B cell (primary cell): Measurements from ENCODE around the gene LRRC4B. TPM values are rescaled to one million over a fixed set of nuclear protein-coding genes. Genes with fewer than 3 reads are reported as not detected.

Experiments used
- ATAC-seq: fragments of 200-7000 bp; cut with Tn5 transposase; one replicate; pipeline ENCODE4 v1.10.0; 2021; ENCODE audit warnings: low read depth, mild to moderate bottlenecking, moderate number of reproducible peaks, moderate library complexity
- CTCF ChIA-PET: fragments of 350-600 bp; sonication (Branson Sonifier 250); formaldehyde crosslinking; loops from one replicate; lab custom pipeline; 2021; ENCODE audit warnings: antibody characterized with exemption, inconsistent platforms; lab: Charles Lee
- POLR2A ChIA-PET: fragments of 350-600 bp; sonication (Branson Sonifier 250); formaldehyde crosslinking; loops from one replicate; lab custom pipeline; 2021; ENCODE audit warnings: antibody characterized with exemption; lab: Charles Lee
- DNase-seq: peaks from one replicate; pipeline ENCODE4 v3.0.0; 2013
- H2AFZ ChIP-seq: 2 replicates; pipeline ENCODE4 v1.6.1; 2012; ENCODE audit warnings: mild to moderate bottlenecking, low read depth, low read length; ENCODE audit not compliant: insufficient read depth, poor library complexity, severe bottlenecking
- H3K27ac ChIP-seq, 2 donors: 1 replicate in 1 of 2; 2 replicates in 1 of 2; pipeline ENCODE4 v1.5.1; 2012 to 2013; ENCODE audit warnings: low read length in 2 of 2, mild to moderate bottlenecking in 2 of 2, moderate library complexity in 1 of 2
- H3K27me3 ChIP-seq, 4 experiments: fragments of 200-600 bp in 1 of 4; sonication (generic) in 1 of 4; replicated peaks in 1 of 4; 1 replicate in 2 of 4; 2 replicates in 2 of 4; pipeline versions ENCODE4 v1.6.1 to v1.7.0; 2013 to 2016; ENCODE audit warnings: low read length in 3 of 4, mild to moderate bottlenecking in 2 of 4, mixed read lengths in 1 of 4, moderate library complexity in 1 of 4; ENCODE audit not compliant: insufficient read depth in 4 of 4, control insufficient read depth in 3 of 4; ENCODE audit errors: control extremely low read depth in 1 of 4
- H3K36me3 ChIP-seq, 2 experiments: replicated peaks in 1 of 2; 1 replicate in 1 of 2; 2 replicates in 1 of 2; pipeline versions ENCODE4 v1.6.1 to v1.7.1; 2013; ENCODE audit warnings: low read length in 1 of 2; ENCODE audit not compliant: insufficient read depth in 2 of 2, control insufficient read depth in 1 of 2; ENCODE audit errors: control extremely low read depth in 1 of 2, extremely low read depth in 1 of 2
- H3K4me1 ChIP-seq, 2 donors: fragments of 200-600 bp in 1 of 2; sonication (generic) in 1 of 2; 1 replicate in 1 of 2; 2 replicates in 1 of 2; pipeline versions ENCODE4 v1.5.1 to v1.6.1; 2013 to 2017; ENCODE audit warnings: low read length in 2 of 2; ENCODE audit not compliant: control insufficient read depth in 2 of 2, insufficient read depth in 2 of 2
- H3K4me2 ChIP-seq: replicated peaks from 2 replicates; pipeline ENCODE3; 2012; ENCODE audit warnings: mild to moderate bottlenecking, low read depth, low read length; ENCODE audit not compliant: poor library complexity, severe bottlenecking
- H3K4me3 ChIP-seq, 5 experiments: fragments of 200-600 bp in 1 of 5; sonication (generic) in 1 of 5; 1 replicate in 3 of 5; 2 replicates in 2 of 5; pipeline versions ENCODE4 v1.5.1 to v1.7.0; 2011 to 2016; ENCODE audit warnings: low read length in 4 of 5, mild to moderate bottlenecking in 4 of 5, low read depth in 2 of 5, control low read depth in 1 of 5, moderate library complexity in 1 of 5; ENCODE audit not compliant: insufficient read depth in 1 of 5; ENCODE audit errors: control extremely low read depth in 1 of 5, extremely low read depth in 1 of 5
- H3K79me2 ChIP-seq: fragments of 200-600 bp; sonication (generic); one replicate; pipeline ENCODE4 v1.6.0; 2016; ENCODE audit warnings: low read length; ENCODE audit not compliant: control insufficient read depth, insufficient read depth
- H3K9ac ChIP-seq: fragments of 200-600 bp; sonication (generic); 2 replicates; pipeline ENCODE4 v1.6.1; 2017; ENCODE audit warnings: mild to moderate bottlenecking, low read length, moderate library complexity
- H3K9me3 ChIP-seq, 3 donors: one replicate each; pipeline versions ENCODE4 v1.6.1 to v1.7.1; 2013; ENCODE audit warnings: low read length in 2 of 3; ENCODE audit not compliant: control insufficient read depth in 2 of 3, insufficient read depth in 1 of 3; ENCODE audit errors: control extremely low read depth in 1 of 3
- H4K20me1 ChIP-seq: 2 replicates; pipeline ENCODE4 v1.6.0; 2012; ENCODE audit warnings: mild to moderate bottlenecking, low read length; ENCODE audit not compliant: insufficient read depth, control insufficient read depth, poor library complexity, severe bottlenecking
- H3K27ac Mint-ChIP-seq: one replicate; pipeline ENCODE4 v1.8.0; 2021; ENCODE audit warnings: mixed read lengths
- H3K27me3 Mint-ChIP-seq: one replicate; pipeline ENCODE4 v1.8.0; 2021; ENCODE audit warnings: mixed read lengths
- H3K4me1 Mint-ChIP-seq: one replicate; pipeline ENCODE4 v1.8.0; 2021; ENCODE audit warnings: mixed read lengths
- H3K4me3 Mint-ChIP-seq: one replicate; pipeline ENCODE4 v1.8.0; 2021; ENCODE audit warnings: mixed read lengths
- H3K9me3 Mint-ChIP-seq: one replicate; pipeline ENCODE4 v1.8.0; 2022; ENCODE audit warnings: mixed read lengths; ENCODE audit not compliant: insufficient read depth
- CTCF ChIP-seq: fragments of 200-600 bp; IDR thresholded peaks from one replicate; pipeline ENCODE4 v1.8.0; 2022; ENCODE audit warnings: antibody characterized with exemption, mild to moderate bottlenecking
- EZH2 ChIP-seq: IDR thresholded peaks from 2 replicates; pipeline ENCODE4 v1.6.1; 2012; ENCODE audit warnings: borderline replicate concordance, low read depth, mild to moderate bottlenecking, moderate library complexity, low read length; ENCODE audit not compliant: insufficient read depth, poor library complexity, severe bottlenecking
- WGBS: methylation state at CpG from one replicate; pipeline ENCODE4 v1.1.5; 2013; ENCODE audit warnings: missing lambda C conversion rate; ENCODE audit not compliant: insufficient coverage; 5-methylcytosine and 5-hydroxymethylcytosine counted together
- intact Hi-C: fragments of 100-400 bp; cut with micrococcal nuclease; formaldehyde crosslinking; loops from one replicate; pipeline ENCODE4 v1.10.0; 2022
- polyA plus RNA-seq: library from polyadenylated mRNA; depleted of rRNA; stranded (reverse); fragments of >200 nt; gene quantifications from 2 replicates; pipeline ENCODE4 v1.2.3, GENCODE V29; 2012
- total RNA-seq, 2 donors: library from RNA; stranded (reverse); fragments of 120-200 nt in 1 of 2; gene quantifications; 1 replicate in 1 of 2; 2 replicates in 1 of 2; pipeline versions ENCODE4 v1.2.3 to v1.2.4, GENCODE V29; 2013 to 2022

LRRC4B gene
- total and polyA plus RNA-seq, 2 donors (not counting 1 experiment from before 2014, with no cell fraction given) = 0.03 TPM; not detected in 1

- H3K4me2 ChIP-seq = no peak overlapping the region
- no peaks in the 10 kb centered on the region for H3K4me1 Mint-ChIP-seq
- H3K27me3 ChIP-seq = peaks cover 0 to 8% (median 2%) of the 10 kb centered on the region in 4 experiments
- peaks cover 11% of the 10 kb centered on the region for H3K9me3 Mint-ChIP-seq
- no peak overlapping the region for H3K27ac ChIP-seq
- peaks cover 20% of the 10 kb centered on the region for H3K27me3 Mint-ChIP-seq
- no peaks in the 10 kb centered on the region for H3K36me3 ChIP-seq
- intact Hi-C loops = loop anchor here (1.0 kb wide), 1 partner anchor 247 kb away; no protein-coding TSS in a partner anchor
- H4K20me1 ChIP-seq = no peaks in the 10 kb centered on the region
- ATAC-seq (no peak), DNase-seq (no peak)
- H3K4me3 ChIP-seq = no peak overlapping the region
- no peak overlapping the region for H3K4me3 Mint-ChIP-seq
- H3K27ac Mint-ChIP-seq = no peak overlapping the region
- no peak overlapping the region for H2AFZ ChIP-seq
- WGBS = 91% methylated on average over 16 of the region's 16 CpGs
- CTCF ChIA-PET = interaction anchor here (0.7 to 4.0 kb wide), 7 partner anchors 13 to 385 kb away, joined by 3 to 17 read pairs (median 5); no protein-coding TSS in a partner anchor
- H3K4me1 ChIP-seq = no peaks in the 10 kb centered on the region
- H3K9ac ChIP-seq = no peak overlapping the region
- TF ChIP-seq EZH2 (no peak), CTCF (no peak)
- H3K9me3 ChIP-seq = peaks cover 0 to 18% (median 12%) of the 10 kb centered on the region in 3 donors
- POLR2A ChIA-PET = interaction anchor here (0.6 kb wide), 1 partner anchor 27 kb away, joined by 3 read pairs; no protein-coding TSS in a partner anchor
- no peaks in the 10 kb centered on the region for H3K79me2 ChIP-seq
These were observed 31.5 kb downstream of the LRRC4B start for GRCh38 chr19:50536662-50537305.

DNA sequence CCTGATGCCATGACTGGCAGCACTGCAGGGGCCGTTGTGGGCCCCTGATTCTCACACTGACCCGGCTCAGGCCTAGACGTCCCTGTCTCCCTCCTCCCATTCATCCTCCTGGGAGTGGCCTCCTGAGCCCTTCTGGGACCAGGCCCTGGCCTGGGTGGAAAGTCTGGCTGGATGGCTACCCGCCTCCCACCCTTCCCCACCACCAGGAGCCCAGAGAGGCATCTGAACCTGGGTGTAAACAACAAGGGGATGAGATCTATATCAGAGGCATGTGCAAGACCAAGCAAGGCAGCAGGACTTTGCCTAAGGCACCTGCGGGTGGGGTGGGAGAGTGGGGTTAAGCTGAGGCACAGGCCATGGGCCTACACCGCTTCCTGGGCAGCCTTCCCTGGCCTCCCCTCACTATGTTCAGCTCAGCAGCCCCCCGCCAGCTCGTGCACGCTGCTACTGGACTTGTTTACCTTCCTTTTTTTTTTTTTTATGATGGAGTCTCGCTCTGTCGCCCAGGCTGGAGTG, 32.5 kb downstream of the LRRC4B start:
- no peak for DNase-seq
- no peak overlapping the region for H2AFZ ChIP-seq
- peaks cover 11% of the 10 kb centered on the region for H3K9me3 Mint-ChIP-seq
- ATAC-seq = no peak
- no peaks in the 10 kb centered on the region for H4K20me1 ChIP-seq
- peaks cover 20% of the 10 kb centered on the region for H3K27me3 Mint-ChIP-seq
- no peaks in the 10 kb centered on the region for H3K36me3 ChIP-seq
- 87% methylated on average over 6 of the region's 11 CpGs for whole genome bisulfite sequencing
- H3K27me3 ChIP-seq = peaks cover 0 to 8% (median 2%) of the 10 kb centered on the region in 4 experiments
- H3K4me2 ChIP-seq = no peak overlapping the region
- no peak overlapping the region for H3K27ac ChIP-seq
- ChIA-PET POLR2A (interaction anchor here (0.6 kb wide), 1 partner anchor 26 kb away, joined by 3 read pairs; no protein-coding TSS in a partner anchor), CTCF (interaction anchor here (0.6 to 4.0 kb wide), 3 partner anchors 77 to 386 kb away, joined by 3 to 17 read pairs (median 3); no protein-coding TSS in a partner anchor)
- H3K9ac ChIP-seq = no peak overlapping the region
- H3K4me3 ChIP-seq = no peak overlapping the region
- TF ChIP-seq CTCF (no peak), EZH2 (no peak)
- H3K4me1 ChIP-seq = no peaks in the 10 kb centered on the region
- H3K4me1 Mint-ChIP-seq = no peaks in the 10 kb centered on the region
- H3K9me3 ChIP-seq = peaks cover 0 to 21% (median 12%) of the 10 kb centered on the region in 3 donors
- H3K27ac Mint-ChIP-seq = no peak overlapping the region
- no peak overlapping the region for H3K4me3 Mint-ChIP-seq
- H3K79me2 ChIP-seq = no peaks in the 10 kb centered on the region
- intact Hi-C loops = no loop called here
